Stimulated activated CD4-positive, alpha-beta T cell treated with anti-CD3 and anti-CD28 coated beads, Interleukin-4, amount 100 ng/mL, for 48 hours (primary cell): ENCODE data around the gene RIPK3.
"Not testable (repeated sequence)": the region's sequence is repeated elsewhere in the genome, so short reads cannot be mapped to it uniquely, and the experiment has no call there.

Experiments used
- DNase-seq, 2 donors: peaks; one replicate each; pipeline ENCODE4 v3.0.0-alpha.2; 2020; ENCODE audit warnings: low read depth in 2 of 2

Gene RIPK3

GRCh38 chr14:24348186-24348585 is 8.4 kb upstream of the RIPK3 start:
- no peak for DNase-seq

- no peak for DNase-seq
These were observed 7.3 kb upstream of the RIPK3 start for GRCh38 chr14:24347134-24347533.

- DNase-seq, result no peak
These were observed 4.2 kb upstream of the RIPK3 start for GRCh38 chr14:24343795-24344660.

DNA sequence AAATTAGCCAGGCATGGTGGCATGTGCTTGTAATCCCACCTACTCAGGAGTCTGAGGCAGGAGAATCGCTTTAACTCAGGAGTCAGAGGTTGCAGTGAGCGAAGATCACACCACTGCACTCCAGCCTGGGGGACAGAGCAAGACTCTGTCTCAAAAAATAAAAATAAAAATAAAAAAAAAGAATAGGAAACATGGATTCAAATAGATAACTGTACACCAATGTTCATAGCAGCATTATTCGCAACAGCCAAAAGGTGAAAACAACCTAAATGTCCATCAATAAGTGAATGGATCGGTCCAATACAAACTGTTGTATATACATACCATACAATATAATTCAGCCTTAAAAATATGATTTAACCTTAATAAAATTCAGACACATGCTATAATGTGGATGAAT is 3.1 kb upstream of the RIPK3 start:
- no peak for DNase-seq

DNA sequence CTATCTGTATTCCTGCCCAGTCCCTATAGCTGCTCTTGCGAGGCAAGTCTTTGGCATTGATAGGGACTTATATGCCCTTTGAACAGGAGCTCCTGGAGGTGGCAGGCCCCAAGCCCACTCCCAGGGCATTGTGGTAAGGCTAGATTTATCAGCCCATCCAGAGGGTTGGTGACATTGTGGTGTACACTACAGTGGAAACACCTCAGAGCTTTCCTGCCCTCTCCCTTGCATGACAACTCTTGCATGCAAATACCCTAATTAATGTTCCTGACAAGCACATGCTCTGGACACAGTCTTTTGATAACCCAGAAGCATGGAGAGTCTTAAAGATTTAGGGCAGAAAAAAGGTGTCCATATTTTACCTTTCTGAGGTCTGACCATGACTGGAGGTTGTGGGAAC is 815 bp upstream of the RIPK3 start:
- no peak for DNase-seq

GRCh38 chr14:24338843-24339242 is 948 bp downstream of the RIPK3 start:
- no peak for DNase-seq

- no peak for DNase-seq
These were observed 2.0 kb downstream of the RIPK3 start for GRCh38 chr14:24337824-24338175.

- no peak for DNase-seq
These were observed 2.5 kb downstream of the RIPK3 start for GRCh38 chr14:24337144-24337823.

DNA sequence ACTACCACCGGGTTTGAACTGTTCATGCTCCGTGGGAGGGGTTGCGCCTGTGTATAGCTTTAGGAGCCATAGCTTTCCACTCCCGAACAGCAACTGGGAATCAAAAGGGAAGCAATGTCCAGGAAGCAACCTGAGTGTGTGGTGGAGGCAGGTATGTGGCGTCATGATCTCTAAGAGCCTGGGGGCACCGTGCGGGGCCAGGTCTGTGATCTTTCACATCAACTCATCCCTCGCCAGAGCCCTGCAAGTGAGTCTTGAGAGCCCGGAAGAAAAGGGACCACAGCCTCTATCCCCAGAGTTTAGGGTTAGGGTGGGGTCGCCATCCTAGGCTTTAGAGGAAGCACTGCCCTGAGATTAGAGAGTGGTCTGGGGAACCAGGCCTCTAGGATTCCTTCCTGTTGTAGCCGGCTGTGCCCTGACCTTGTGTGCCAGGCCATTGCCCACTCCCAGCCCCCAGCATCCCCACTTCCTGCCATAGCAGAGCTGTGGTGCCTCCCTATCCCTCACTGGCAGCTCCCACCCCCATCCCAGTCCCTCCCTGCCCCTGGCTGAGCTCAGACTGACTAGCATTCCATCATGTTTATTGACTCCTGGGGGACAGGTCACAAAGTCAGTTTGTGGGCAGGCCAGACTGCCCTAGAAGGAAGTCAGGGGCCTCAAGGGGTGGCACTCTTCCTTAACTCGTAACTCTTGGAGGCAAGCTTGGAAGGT is 4.2 kb downstream of the RIPK3 start:
- no peak for DNase-seq

GRCh38 chr14:24334431-24335291 is 5.1 kb downstream of the RIPK3 start, which contains the start of gene ADCY4:
Gene ADCY4, minus strand, starts transcription at chr14:24335071. Its CDS starts 419 bp downstream, at chr14:24334652.
- no peak for DNase-seq

- peak; percentile 70 to 80 for DNase-seq
These were observed 7.4 kb downstream of the RIPK3 start for GRCh38 chr14:24332268-24332993.

DNA sequence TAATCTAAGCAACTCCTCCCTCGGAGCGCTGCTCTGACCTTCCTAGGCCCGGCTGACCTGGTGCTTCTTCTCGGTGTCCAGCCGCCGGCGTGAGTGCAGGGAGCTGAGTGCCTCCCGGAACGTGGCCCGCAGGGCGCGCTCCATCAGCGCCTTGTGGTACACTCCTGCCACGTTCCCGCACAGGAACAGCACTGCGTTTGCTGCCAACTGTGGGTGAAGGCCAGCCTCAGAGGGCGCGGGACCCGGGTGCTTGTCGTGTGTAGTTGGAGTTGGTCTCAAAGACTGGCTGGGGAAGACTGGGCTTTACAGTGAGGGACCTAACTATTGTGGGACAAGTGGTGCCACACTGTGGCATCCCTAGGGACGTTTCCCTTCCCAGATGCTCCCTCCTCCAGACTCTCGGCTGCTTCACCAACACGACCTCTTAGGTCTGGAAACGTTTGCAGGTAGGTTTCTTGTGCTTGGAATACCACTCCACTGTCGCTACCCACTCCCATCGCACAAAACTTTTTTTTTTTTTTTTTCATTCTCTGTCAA is 8.0 kb downstream of the RIPK3 start:
- no peak for DNase-seq

- no peak for DNase-seq
These were observed 8.7 kb downstream of the RIPK3 start for GRCh38 chr14:24330973-24331674.

GRCh38 chr14:24329736-24330135 is 10.1 kb downstream of the RIPK3 start:
- peak in 1 of 2 donors; percentile 47 for DNase-seq

DNA sequence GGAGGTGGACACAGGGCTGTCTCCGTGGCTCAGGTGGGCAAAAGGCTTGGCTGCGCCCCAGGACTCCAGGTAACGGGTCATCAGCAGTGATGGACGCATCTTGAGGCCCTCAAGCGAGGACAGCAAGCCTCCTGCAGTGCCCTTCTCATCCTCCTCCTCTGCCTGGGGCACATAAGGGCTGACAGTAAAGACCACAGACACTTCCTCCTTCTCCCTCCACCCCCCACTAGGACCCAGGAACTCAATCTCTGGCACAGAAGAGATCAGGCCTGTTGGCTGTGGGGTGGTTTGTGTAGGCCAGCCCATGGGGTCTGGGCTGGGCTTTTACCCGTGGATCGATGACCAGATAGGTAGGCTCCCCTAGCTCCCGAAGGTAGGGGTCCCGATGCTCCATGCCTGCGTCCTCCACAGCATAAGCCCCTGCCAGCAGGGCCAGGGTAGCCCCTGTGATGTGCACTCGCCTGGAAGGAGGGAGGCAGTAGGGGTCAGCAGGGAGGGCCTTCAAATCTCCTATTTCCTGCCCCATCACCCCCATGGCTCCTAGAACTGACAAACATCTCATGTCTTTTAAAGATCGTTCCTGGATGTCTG is 10.6 kb downstream of the RIPK3 start:
- DNase-seq, result no peak

- not testable (repeated sequence) for DNase-seq
These were observed 11.9 kb downstream of the RIPK3 start for GRCh38 chr14:24327914-24328313.

- DNase-seq, result no peak
These were observed 12.5 kb downstream of the RIPK3 start for GRCh38 chr14:24327303-24327702.

GRCh38 chr14:24325963-24326362 is 13.8 kb downstream of the RIPK3 start:
- no peak for DNase-seq

GRCh38 chr14:24325041-24325530 is 14.7 kb downstream of the RIPK3 start:
- DNase-seq, result no peak
